ENCODE data around the gene MEIS2. TPM values are rescaled to one million over a fixed set of nuclear protein-coding genes. Genes with fewer than 3 reads are reported as not detected.

MEIS2 gene
- total and polyA plus RNA-seq, 2 of the 13 experiments (the other 11 are each of a cell fraction or from before 2014, with no cell fraction given): 10.7 to 12.4 TPM

DNA sequence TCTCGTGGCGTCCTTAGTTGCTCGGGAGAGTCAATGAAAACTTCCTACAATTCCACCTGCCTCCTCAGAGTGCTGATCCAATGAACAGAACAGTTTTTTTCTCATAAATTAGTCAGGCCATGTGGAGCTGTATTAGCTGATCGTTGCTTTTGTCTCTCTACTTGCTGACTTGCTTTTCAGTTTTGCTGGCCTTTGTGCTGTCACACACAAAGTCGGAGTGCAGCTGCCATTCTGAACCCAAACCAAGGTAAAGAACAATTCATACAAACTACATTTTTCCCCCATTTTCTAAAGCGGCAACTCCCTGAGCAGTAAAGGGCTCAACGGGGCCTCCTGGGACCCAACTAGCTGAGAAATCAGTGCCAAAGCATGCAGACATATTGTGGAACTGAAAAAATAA, 43.1 kb downstream of the MEIS2 start:
- no peak overlapping the region for H3K9ac ChIP-seq (ENCODE audit: insufficient read depth, low read depth, low read length)
- no peak for DNase-seq (ENCODE audit: low spot score)
- intact Hi-C loops (cut with micrococcal nuclease; ENCODE audit: unreplicated experiment): no loop called here
- H4K20me1 ChIP-seq (ENCODE audit: insufficient read depth, low read length): no peaks in the 10 kb centered on the region
- BruUV-seq (replicated peaks): no TSS peak
- H3K36me3 ChIP-seq (replicated peaks in 1 of 2; ENCODE audit: control insufficient read depth in 1 of 2, insufficient read depth in 2 of 2, low read length in 2 of 2): 0 out of 5 replicates have a peak, but pooled peaks cover 0 to 4% of the 10 kb centered on the region in 2 experiments
- H3K27ac ChIP-seq (ENCODE audit: extremely low read length, insufficient read depth, low read length): no peak overlapping the region
- no peaks in the 10 kb centered on the region for H3K9me3 ChIP-seq (ENCODE audit: low read length)
- CTCF ChIA-PET (ENCODE audit: low intra/inter-chr PET ratio, low total read pairs): no interaction called here
- in situ Hi-C loops (cut with HindIII; ENCODE audit: extremely low pct_ligation_motif_present, low pct_unique_long_range_greater_than_20kb): no loop called here
- H3K79me2 ChIP-seq (ENCODE audit: insufficient read depth, low read length): no peaks in the 10 kb centered on the region
- no peak overlapping the region for H2AFZ ChIP-seq (ENCODE audit: low read length)
- TF ChIP-seq, protein P1, sequence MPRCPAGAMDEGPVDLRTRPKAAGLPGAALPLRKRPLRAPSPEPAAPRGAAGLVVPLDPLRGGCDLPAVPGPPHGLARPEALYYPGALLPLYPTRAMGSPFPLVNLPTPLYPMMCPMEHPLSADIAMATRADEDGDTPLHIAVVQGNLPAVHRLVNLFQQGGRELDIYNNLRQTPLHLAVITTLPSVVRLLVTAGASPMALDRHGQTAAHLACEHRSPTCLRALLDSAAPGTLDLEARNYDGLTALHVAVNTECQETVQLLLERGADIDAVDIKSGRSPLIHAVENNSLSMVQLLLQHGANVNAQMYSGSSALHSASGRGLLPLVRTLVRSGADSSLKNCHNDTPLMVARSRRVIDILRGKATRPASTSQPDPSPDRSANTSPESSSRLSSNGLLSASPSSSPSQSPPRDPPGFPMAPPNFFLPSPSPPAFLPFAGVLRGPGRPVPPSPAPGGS (CRISPR knock-in tag; IDR thresholded peaks at IDR 0.05): no peak
- TF ChIP-seq ZNF331 (CRISPR knock-in tag; IDR thresholded peaks at IDR 0.05) (no peak), CBX2 (IDR thresholded peaks at IDR 0.05; ENCODE audit: low read depth, low read length) (no peak), CBX2 (CRISPR knock-in tag; IDR thresholded peaks at IDR 0.05; ENCODE audit: low read depth) (no peak), ELF1 (CRISPR knock-in tag; IDR thresholded peaks at IDR 0.05) (no peak), ZNF607 (CRISPR knock-in tag; IDR thresholded peaks at IDR 0.05; ENCODE audit: borderline replicate concordance) (no peak), PLRG1 (conservative IDR thresholded peaks at IDR 0.05) (no peak), SMC3 (IDR thresholded peaks at IDR 0.05; ENCODE audit: low read length) (no peak), CC2D1A (CRISPR knock-in tag; IDR thresholded peaks at IDR 0.05) (no peak), ZNF788 (CRISPR knock-in tag; IDR thresholded peaks at IDR 0.05; ENCODE audit: borderline replicate concordance) (no peak), FOSL2 (CRISPR knock-in tag; IDR thresholded peaks at IDR 0.05) (no peak), LCORL (IDR thresholded peaks at IDR 0.05) (no peak), LCORL (CRISPR knock-in tag; IDR thresholded peaks at IDR 0.05) (no peak), TARDBP (CRISPR knock-in tag; IDR thresholded peaks at IDR 0.05) (no peak), IKZF4 (CRISPR knock-in tag; IDR thresholded peaks at IDR 0.05; ENCODE audit: borderline replicate concordance, low read depth, not compliant biosample characterization) (no peak), BHLHE40 (IDR thresholded peaks at IDR 0.05; ENCODE audit: low read length) (no peak)
- TF ChIP-seq, protein P2, sequence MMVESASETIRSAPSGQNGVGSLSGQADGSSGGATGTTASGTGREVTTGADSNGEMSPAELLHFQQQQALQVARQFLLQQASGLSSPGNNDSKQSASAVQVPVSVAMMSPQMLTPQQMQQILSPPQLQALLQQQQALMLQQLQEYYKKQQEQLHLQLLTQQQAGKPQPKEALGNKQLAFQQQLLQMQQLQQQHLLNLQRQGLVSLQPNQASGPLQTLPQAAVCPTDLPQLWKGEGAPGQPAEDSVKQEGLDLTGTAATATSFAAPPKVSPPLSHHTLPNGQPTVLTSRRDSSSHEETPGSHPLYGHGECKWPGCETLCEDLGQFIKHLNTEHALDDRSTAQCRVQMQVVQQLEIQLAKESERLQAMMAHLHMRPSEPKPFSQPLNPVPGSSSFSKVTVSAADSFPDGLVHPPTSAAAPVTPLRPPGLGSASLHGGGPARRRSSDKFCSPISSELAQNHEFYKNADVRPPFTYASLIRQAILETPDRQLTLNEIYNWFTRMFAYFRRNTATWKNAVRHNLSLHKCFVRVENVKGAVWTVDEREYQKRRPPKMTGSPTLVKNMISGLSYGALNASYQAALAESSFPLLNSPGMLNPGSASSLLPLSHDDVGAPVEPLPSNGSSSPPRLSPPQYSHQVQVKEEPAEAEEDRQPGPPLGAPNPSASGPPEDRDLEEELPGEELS (CRISPR knock-in tag; IDR thresholded peaks at IDR 0.05): no peak
- TF ChIP-seq, protein P3, sequence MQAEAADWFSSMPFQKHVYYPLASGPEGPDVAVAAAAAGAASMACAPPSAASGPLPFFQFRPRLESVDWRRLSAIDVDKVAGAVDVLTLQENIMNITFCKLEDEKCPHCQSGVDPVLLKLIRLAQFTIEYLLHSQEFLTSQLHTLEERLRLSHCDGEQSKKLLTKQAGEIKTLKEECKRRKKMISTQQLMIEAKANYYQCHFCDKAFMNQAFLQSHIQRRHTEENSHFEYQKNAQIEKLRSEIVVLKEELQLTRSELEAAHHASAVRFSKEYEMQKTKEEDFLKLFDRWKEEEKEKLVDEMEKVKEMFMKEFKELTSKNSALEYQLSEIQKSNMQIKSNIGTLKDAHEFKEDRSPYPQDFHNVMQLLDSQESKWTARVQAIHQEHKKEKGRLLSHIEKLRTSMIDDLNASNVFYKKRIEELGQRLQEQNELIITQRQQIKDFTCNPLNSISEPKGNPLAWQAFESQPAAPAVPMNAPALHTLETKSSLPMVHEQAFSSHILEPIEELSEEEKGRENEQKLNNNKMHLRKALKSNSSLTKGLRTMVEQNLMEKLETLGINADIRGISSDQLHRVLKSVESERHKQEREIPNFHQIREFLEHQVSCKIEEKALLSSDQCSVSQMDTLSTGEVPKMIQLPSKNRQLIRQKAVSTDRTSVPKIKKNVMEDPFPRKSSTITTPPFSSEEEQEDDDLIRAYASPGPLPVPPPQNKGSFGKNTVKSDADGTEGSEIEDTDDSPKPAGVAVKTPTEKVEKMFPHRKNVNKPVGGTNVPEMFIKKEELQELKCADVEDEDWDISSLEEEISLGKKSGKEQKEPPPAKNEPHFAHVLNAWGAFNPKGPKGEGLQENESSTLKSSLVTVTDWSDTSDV (CRISPR knock-in tag; IDR thresholded peaks at IDR 0.05): no peak
- TF ChIP-seq, protein P4, sequence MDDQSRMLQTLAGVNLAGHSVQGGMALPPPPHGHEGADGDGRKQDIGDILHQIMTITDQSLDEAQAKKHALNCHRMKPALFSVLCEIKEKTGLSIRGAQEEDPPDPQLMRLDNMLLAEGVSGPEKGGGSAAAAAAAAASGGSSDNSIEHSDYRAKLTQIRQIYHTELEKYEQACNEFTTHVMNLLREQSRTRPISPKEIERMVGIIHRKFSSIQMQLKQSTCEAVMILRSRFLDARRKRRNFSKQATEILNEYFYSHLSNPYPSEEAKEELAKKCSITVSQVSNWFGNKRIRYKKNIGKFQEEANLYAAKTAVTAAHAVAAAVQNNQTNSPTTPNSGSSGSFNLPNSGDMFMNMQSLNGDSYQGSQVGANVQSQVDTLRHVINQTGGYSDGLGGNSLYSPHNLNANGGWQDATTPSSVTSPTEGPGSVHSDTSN (CRISPR knock-in tag; IDR thresholded peaks at IDR 0.05; ENCODE audit: borderline replicate concordance): no peak
- no peak overlapping the region for H3K4me2 ChIP-seq (ENCODE audit: low read depth, low read length)
- ATAC-seq: no peak
- no peak for FAIRE-seq
- POLR2A ChIA-PET: no interaction called here
- H3K4me1 ChIP-seq (ENCODE audit: insufficient read depth, low read length): peaks cover 14% of the 10 kb centered on the region
- H3K4me3 ChIP-seq (replicated peaks in 1 of 3; ENCODE audit: insufficient read depth in 1 of 3, low read depth in 2 of 3, low read length in 3 of 3): no peak overlapping the region
- H3K27me3 ChIP-seq (ENCODE audit: control insufficient read depth in 1 of 2, insufficient read depth in 2 of 2, low read length in 2 of 2): no peaks in the 10 kb centered on the region
- WGBS (ENCODE audit: low lambda C conversion rate): 95% methylated on average over 7 of the region's 7 CpGs

Data from HepG2 (cell line).